Right atrium auricular region (tissue), 2 donors: ENCODE results near the gene SLC5A5. TPM values are rescaled to one million over a fixed set of nuclear protein-coding genes. Genes with fewer than 3 reads are reported as not detected.
A peak's percentile ranks its signal among the peaks of the same experiment; 100 is the strongest.

Experiments used
- DNase-seq: peaks from one replicate; pipeline ENCODE4 v3.0.0-alpha.2; 2019; ENCODE audit warnings: low spot score
- H3K27ac ChIP-seq, 2 donors: fragments of 200-600 bp; sonication (generic); 1 replicate in 1 of 2; 2 replicates in 1 of 2; pipeline ENCODE4 v1.5.1; 2016 to 2019
- H3K27me3 ChIP-seq, 2 donors: fragments of 200-600 bp; sonication (generic); one replicate each; pipeline versions ENCODE4 v1.5.1 to v1.6.0; 2017 to 2019
- H3K36me3 ChIP-seq: fragments of 200-600 bp; sonication (generic); one replicate; pipeline ENCODE4 v1.5.1; 2016
- H3K4me1 ChIP-seq, 2 donors: fragments of 200-600 bp; sonication (generic); one replicate each; pipeline versions ENCODE4 v1.5.1 to v1.6.0; 2017 to 2019
- H3K4me3 ChIP-seq, 2 donors: fragments of 200-600 bp; sonication (generic); 1 replicate in 1 of 2; 2 replicates in 1 of 2; pipeline ENCODE4 v1.5.1; 2017 to 2019; ENCODE audit warnings: mild to moderate bottlenecking in 1 of 2, moderate library complexity in 1 of 2
- H3K9me3 ChIP-seq, 2 donors: fragments of 200-600 bp; sonication (generic); one replicate each; pipeline ENCODE4 v1.5.1; 2019
- CTCF ChIP-seq, 2 donors: fragments of 200-600 bp; sonication (generic); IDR thresholded peaks; one replicate each; pipeline ENCODE4 v1.5.1; 2019; ENCODE audit warnings: antibody characterized with exemption in 2 of 2
- total RNA-seq, 2 donors: library from RNA; depleted of rRNA; stranded (reverse); fragments of >200 nt; gene quantifications; one replicate each; pipeline ENCODE4 v1.1.0, GENCODE V29; 2016

Gene SLC5A5
- total RNA-seq, 2 donors from 2014 or later, result not detected

GRCh38 chr19:17831419-17831888, 40.3 kb upstream of the SLC5A5 start:
- H3K9me3 ChIP-seq, result no peaks in the 10 kb centered on the region
- H3K4me3 ChIP-seq, result peak overlapping the region in 1 of 2 donors; percentile 36
- H3K36me3 ChIP-seq, result no peaks in the 10 kb centered on the region
- H3K4me1 ChIP-seq, result peaks cover 0 to 19% of the 10 kb centered on the region in 2 donors
- peaks cover 0 to 7% of the 10 kb centered on the region in 2 donors for H3K27me3 ChIP-seq
- no peak for DNase-seq
- TF ChIP-seq CTCF (IDR thresholded peaks at IDR 0.05), result no peak
- H3K27ac ChIP-seq, result no peak overlapping the region

GRCh38 chr19:17832443-17833208, 39.1 kb upstream of the SLC5A5 start:
- H3K4me1 ChIP-seq, result peaks cover 0 to 19% of the 10 kb centered on the region in 2 donors
- no peak for DNase-seq
- no peaks in the 10 kb centered on the region for H3K36me3 ChIP-seq
- peaks cover 0 to 7% of the 10 kb centered on the region in 2 donors for H3K27me3 ChIP-seq
- no peak overlapping the region for H3K4me3 ChIP-seq
- no peaks in the 10 kb centered on the region for H3K9me3 ChIP-seq
- no peak for TF ChIP-seq CTCF (IDR thresholded peaks at IDR 0.05)
- no peak overlapping the region for H3K27ac ChIP-seq

- peaks cover 0 to 7% of the 10 kb centered on the region in 2 donors for H3K27me3 ChIP-seq
- no peak for TF ChIP-seq CTCF (IDR thresholded peaks at IDR 0.05)
- no peak overlapping the region for H3K27ac ChIP-seq
- H3K9me3 ChIP-seq, result no peaks in the 10 kb centered on the region
- DNase-seq, result no peak
- no peaks in the 10 kb centered on the region for H3K36me3 ChIP-seq
- H3K4me1 ChIP-seq, result peaks cover 0 to 19% of the 10 kb centered on the region in 2 donors
- H3K4me3 ChIP-seq, result no peak overlapping the region
Measured at GRCh38 chr19:17834350-17835181, 37.2 kb upstream of the SLC5A5 start.

- no peak overlapping the region for H3K27ac ChIP-seq
- no peak for DNase-seq
- peaks cover 0 to 14% of the 10 kb centered on the region in 2 donors for H3K4me1 ChIP-seq
- H3K4me3 ChIP-seq, result no peak overlapping the region
- H3K36me3 ChIP-seq, result no peaks in the 10 kb centered on the region
- no peak for TF ChIP-seq CTCF (IDR thresholded peaks at IDR 0.05)
- H3K27me3 ChIP-seq, result peaks cover 0 to 7% of the 10 kb centered on the region in 2 donors
- no peaks in the 10 kb centered on the region for H3K9me3 ChIP-seq
Measured at GRCh38 chr19:17835182-17836006, 36.4 kb upstream of the SLC5A5 start.

GRCh38 chr19:17836530-17836929, 35.2 kb upstream of the SLC5A5 start:
- Histone ChIP-seq H3K36me3 (no peaks in the 10 kb centered on the region), H3K4me1 (peaks cover 0 to 8% of the 10 kb centered on the region in 2 donors), H3K27ac (no peak overlapping the region), H3K9me3 (no peaks in the 10 kb centered on the region), H3K4me3 (no peak overlapping the region), H3K27me3 (peaks cover 0 to 2% of the 10 kb centered on the region in 2 donors)
- no peak for TF ChIP-seq CTCF (IDR thresholded peaks at IDR 0.05)
- DNase-seq, result no peak
